RKO (cell line): ENCODE results near the gene ANKRD53.
"Not testable (repeated sequence)": the region's sequence is repeated elsewhere in the genome, so short reads cannot be mapped to it uniquely, and the experiment has no call there.

ENCODE experiments used
- DNase-seq: peaks from one replicate; pipeline ENCODE4 v3.0.0-alpha.2; 2016; ENCODE audit warnings: low spot score

ANKRD53 gene

GRCh38 chr2:71011786-71012185 is 33.4 kb downstream of the ANKRD53 start:
- DNase-seq: not testable (repeated sequence)

- no peak for DNase-seq
Measured at GRCh38 chr2:71018625-71019024, 40.2 kb downstream of the ANKRD53 start.

GRCh38 chr2:71019989-71020388 is 41.6 kb downstream of the ANKRD53 start:
- not testable (repeated sequence) for DNase-seq

- not testable (repeated sequence) for DNase-seq
Measured at GRCh38 chr2:71021394-71021793, 43.0 kb downstream of the ANKRD53 start.

GRCh38 chr2:71023553-71024243 is 45.3 kb downstream of the ANKRD53 start:
- DNase-seq: not testable (repeated sequence)
